DMS153 (cell line): Measurements from ENCODE around the gene ZNF574.
"Not testable (repeated sequence)": the region's sequence is repeated elsewhere in the genome, so short reads cannot be mapped to it uniquely, and the experiment has no call there.

Experiments used
- DNase-seq: peaks from one replicate; lab custom pipeline; 2025; lab: John Stamatoyannopoulos, UW

Gene ZNF574

DNA sequence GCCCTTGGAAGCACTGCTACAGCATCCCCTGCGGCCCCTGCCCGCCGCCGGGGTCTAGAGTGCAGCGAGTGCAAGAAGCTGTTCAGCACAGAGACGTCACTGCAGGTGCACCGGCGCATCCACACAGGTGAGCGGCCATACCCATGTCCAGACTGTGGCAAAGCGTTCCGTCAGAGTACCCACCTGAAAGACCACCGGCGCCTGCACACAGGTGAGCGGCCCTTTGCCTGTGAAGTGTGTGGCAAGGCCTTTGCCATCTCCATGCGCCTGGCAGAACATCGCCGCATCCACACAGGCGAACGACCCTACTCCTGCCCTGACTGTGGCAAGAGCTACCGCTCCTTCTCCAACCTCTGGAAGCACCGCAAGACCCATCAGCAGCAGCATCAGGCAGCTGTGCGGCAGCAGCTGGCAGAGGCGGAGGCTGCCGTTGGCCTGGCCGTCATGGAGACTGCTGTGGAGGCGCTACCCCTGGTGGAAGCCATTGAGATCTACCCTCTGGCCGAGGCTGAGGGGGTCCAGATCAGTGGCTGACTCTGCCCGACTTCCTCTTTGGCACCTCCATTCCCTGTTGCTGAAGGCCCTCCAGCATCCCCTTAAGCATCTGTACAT, 4.9 kb downstream of the ZNF574 start:
- no peak for DNase-seq

DNA sequence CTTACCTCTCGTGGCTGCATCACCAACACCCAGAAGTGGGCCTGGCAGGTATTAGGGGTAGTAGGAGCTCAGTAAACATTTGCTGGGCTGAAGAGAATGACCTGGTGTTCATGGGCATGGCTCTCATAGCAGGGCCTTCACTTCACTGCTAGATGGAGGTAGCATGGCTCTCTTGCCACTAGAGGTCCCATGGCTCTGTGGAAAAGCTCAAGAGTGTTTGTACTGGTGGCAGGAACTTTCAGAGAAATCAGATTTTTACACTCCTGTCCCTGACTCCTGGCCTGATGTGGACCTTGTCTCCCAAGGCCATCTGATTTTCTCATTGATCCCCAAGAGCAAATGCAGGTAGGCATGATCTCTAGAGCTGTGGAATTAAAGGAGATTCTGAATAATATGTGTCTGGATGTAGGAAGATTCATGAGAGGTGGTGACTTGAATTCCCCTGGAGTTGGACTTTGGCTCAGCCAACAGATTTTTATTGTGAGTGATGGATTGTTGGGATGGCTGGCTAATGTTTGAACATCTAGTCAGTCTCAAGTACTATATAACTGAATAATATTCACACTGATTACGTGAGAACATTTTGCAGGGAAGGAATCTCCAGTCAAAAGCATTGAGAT, 5.7 kb downstream of the ZNF574 start:
- no peak for DNase-seq

- no peak for DNase-seq
Measured at GRCh38 chr19:42083537-42083936, 7.6 kb downstream of the ZNF574 start.

DNA sequence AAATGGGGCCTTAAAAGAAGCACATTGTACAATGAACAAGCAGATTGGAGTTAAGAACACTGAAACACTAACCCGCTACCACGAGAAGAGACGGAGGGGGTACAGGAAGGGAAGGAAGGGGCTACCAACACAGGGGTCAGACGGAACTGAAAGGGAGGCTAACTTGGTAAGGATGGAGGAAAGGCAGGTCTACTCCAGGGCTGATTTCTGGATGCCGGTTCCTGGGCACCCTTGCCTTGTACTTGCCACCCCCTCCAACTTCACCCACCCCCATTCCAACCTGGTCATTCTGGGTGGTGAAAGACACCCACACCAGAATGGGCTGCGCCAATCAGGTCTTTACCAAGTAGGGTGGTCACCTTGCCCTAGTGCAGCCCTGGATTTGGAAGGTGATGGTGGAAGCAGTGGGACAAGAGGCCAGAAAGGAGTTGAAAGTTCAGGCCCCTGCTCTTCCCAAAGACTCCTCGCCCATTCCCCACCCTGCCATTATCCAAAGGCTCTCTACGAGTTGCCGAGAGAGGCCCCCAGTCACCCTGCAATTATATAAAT, 10.3 kb downstream of the ZNF574 start:
- DNase-seq = no peak

GRCh38 chr19:42086770-42087550, 11.0 kb downstream of the ZNF574 start:
- no peak for DNase-seq

DNA sequence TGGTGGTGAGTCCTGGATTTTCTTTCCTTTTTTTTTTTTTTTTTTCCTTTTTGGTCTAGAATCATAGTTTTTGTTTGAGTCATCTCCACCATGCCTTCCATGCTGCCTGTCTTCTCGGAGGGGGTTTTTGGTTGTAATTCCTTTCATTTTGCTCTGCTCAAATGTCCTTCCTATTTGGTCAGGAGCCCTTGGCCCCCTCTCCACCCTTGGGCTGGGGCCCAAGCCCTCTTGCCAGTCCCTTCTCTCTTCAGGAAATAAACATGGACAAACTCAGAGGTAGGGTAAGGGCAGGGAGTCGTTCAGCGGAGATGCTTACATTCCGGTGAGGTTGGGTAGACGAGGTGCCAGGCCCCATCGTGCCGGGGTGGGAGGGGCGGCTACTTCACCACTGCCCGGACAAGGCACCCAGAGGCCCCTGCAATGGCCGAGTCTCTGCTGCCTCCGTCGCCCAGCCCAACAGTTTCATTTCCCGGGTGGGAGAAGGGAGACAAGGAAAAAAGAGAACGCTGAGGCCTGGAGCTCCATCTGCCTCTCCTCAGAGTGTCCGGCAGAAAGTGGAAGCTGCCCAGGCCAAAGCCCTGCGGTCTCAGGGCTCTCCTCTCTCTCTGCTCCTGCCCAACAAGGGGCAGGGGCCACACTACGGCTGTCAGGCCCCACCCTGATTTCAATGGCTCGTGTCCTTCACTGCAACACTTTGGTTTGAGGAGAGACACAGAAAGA, 12.7 kb downstream of the ZNF574 start:
- no peak for DNase-seq

DNA sequence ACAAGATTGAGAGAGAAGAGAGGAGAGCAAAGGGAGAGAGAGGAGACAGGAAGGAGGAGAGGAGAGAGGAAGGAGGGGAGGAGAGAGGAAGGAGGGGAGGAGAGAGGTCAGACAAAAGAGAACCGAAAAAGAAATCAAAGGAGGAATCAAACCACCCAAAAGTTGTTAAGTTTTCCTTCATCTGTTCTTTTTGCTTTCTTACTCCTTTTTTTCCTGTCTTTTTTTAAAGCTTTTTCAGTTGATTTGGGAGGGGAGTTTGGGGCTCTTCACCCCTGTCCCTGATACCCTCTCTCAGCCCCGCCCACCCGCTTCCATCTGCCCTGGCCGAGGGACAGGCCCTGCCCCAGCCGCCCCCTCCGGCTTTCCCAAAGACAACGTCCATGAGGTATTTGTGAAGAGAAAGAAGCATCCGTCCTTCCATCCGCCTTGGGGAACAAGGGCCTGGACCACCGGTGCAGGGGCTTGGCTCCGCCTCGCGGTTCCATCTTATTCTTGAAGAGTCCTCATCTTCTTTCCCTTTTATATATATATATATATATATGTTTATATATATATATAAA, 13.3 kb downstream of the ZNF574 start:
- no peak for DNase-seq

GRCh38 chr19:42089772-42090171, 13.8 kb downstream of the ZNF574 start:
- DNase-seq = no peak

GRCh38 chr19:42090672-42091071, 14.7 kb downstream of the ZNF574 start:
- no peak for DNase-seq

DNA sequence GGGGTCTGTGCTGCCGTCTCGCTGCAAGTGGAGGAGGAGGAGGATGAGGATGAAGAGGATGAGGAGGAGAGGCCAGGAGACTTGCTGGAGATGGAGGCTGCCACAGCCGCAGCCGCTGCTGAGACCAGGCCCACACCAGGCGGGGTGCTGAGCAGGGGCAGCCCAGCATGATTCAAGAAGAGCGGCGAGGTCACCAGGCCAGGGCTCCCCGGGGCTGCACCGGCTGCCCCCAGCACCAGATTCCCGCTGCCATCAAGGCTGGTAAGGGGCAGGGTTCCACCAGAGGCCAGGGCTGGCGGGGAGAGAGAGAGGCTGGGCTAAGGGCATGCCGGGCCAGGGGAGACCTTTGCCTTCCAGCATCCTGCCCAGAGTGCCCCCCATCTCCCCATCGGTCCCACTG, 15.3 kb downstream of the ZNF574 start:
- no peak for DNase-seq

DNA sequence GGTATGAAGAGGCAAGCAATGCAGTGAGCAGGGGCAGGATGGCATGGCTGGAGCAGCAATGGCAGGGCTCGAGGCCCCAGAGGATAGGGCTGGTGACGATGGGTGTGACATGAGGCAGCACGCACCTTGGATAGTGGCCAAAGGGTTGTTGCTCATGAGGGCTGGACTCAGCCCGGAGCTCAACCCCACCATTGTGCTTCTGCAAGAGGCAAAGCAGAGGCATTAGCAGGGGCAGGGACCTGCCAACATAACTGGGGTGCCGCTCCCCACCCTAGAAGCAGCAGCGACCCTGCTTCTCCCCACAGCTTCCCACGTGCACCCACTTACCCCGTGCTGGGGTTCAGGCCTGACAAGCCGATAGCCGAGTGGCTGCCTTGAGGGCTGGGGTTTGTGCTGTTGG, 15.8 kb downstream of the ZNF574 start:
- peak; percentile 60 for DNase-seq

DNA sequence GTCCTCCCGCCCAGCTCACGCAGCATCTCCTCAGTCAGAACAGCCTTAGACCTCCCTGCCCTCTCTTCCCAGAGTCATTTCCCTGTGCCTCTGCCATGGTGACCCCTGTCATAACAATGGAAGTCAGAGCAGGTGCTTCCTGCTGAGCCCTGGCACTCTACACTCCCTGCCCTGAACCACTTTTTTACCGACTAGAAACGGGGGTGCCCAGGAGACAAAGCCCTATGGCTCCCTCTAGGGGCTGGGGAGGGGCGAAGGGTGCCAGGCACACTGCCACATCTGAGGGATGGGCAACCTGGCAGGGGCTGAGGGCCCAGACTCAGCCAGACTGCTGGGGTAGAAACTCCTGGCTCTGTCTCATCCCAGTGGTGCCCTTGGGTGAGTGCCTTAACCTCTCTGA, 16.4 kb downstream of the ZNF574 start:
- peak; percentile 93 for DNase-seq

DNA sequence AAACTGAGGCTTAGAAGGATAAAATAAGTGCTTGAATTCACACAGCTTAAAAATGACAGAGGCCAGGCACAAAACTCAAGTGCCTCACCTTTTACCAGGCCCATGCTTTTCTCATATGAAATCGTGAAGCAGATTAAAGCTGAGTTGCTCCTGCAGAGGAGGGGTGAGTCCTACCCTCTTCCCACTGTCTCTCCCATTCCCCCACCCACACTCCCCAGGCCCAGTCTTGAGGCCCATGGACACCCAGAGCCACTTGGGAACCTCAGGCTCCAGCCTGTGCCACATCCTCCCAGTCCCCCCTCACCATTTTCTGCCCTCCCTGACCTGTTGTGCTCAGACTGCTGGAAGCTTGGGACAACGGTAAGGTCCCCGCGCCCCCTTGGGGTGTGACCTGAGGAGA, 17.5 kb downstream of the ZNF574 start:
- DNase-seq = no peak

GRCh38 chr19:42093926-42094325, 18.0 kb downstream of the ZNF574 start:
- DNase-seq = no peak

DNA sequence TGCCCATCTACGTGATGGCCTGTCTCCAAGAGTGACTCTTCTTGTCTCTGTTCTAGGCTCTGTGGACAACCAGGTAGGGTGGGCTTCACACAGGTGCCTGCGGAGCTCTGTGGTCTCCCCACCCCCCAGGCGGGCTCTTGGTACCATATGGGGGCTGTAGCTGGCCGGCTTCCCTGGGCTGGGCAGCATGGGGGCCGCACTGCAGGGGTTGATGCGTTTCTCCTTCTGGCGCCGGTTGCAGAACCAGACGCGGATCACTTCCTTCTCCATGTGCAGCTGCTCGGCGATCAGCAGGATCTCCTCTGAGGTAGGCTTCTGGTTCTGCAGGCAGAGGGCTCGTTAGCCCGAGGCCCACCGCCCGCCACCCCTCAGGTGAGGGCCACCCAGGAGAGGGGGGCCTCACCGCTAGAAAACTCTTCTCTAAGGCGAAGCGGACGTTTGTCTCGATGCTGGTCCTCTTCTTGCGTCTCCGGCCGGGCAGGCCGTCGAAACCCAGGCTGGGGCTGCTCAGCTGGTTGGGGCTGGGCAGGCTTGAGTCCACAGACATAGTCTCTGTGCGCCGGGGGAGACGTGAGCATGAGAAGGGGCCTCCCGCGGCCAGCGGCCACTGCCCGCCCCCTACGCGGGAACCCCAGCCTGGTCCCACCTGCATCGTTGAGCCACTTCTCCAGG, 19.3 kb downstream of the ZNF574 start:
- no peak for DNase-seq

DNA sequence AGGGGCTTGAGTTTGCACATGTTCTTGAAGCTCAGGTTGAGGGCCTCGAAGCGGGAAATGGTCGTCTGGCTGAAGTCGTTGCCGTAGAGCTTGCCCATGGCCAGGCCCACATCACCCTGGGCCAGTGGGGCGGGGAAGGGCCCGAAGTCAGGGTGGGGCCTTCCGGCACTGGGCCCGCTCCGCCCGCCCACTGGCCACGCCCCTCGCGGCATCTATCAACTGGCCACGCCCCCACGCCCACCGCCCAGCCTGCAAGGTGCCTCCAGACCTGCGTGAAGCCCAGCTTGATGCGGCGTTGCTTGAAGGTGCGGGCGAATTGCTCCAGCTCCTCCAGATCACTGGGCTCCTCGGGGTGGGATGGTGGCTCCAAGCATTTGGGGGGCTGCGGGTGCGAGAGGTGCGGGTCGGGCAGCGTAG, 19.9 kb downstream of the ZNF574 start:
- no peak for DNase-seq

GRCh38 chr19:42096255-42096837, 20.4 kb downstream of the ZNF574 start:
- DNase-seq = no peak

DNA sequence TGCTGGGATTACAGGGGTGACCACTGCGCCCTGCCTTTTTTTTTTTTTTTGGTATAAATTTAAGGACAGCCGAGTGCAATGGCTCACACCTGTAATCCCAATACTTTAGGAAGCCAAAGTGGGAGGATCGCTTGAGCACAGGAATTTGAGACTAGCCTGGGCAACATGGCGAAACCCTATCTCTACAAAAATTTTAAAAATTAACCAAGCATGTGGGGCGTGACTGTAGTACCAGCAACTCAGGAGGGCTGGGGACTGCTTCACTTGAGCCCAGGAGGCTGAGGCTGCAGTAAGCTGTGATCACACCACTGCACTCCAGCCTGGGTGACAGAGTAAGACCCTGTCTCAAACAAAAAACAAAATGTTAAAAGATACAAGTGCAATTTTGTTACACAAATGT, 21.5 kb downstream of the ZNF574 start:
- DNase-seq = no peak

DNA sequence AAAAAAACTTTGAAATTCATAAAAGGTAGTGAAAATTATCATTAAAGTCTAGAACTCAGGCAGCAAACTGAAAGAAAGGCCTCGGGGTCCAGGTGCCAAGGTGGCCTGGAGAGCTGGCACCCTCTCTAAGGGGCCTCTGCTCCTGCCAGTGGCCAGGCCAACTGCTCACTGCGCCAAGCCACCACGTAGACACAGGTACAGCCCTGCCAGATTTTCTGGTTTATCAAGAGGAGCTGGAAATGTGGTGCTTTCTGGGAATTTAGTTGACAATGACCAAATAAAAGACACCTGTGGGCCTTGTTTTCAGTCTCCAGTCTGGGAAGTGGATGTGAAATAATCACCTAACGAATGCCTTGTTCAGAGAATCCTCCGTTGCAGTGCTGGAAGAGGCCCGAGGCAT, 22.8 kb downstream of the ZNF574 start:
- no peak for DNase-seq

GRCh38 chr19:42099336-42099925, 23.5 kb downstream of the ZNF574 start:
- DNase-seq = no peak

- not testable (repeated sequence) for DNase-seq
Measured at GRCh38 chr19:42100241-42100640, 24.3 kb downstream of the ZNF574 start.
